Mesothelial cell of epicardium (in vitro differentiated cells): Measurements from ENCODE around the gene SCN7A. TPM values are rescaled to one million over a fixed set of nuclear protein-coding genes. Genes with fewer than 3 reads are reported as not detected.
"Not testable (repeated sequence)": the region's sequence is repeated elsewhere in the genome, so short reads cannot be mapped to it uniquely, and the experiment has no call there.

ENCODE experiments used
- DNase-seq, 2 experiments: peaks; one replicate each; pipeline ENCODE4 v3.0.0; 2021; ENCODE audit warnings: low spot score in 2 of 2; ENCODE audit not compliant: unreplicated experiment in 2 of 2
- H3K27ac Mint-ChIP-seq: 2 replicates; pipeline ENCODE4 v1.8.0; 2021; ENCODE audit warnings: mixed read lengths
- H3K27me3 Mint-ChIP-seq: 2 replicates; pipeline ENCODE4 v1.8.0; 2021; ENCODE audit warnings: low read depth, mixed read lengths
- H3K36me3 Mint-ChIP-seq: 2 replicates; pipeline ENCODE4 v1.8.0; 2021; ENCODE audit warnings: mixed read lengths
- H3K4me1 Mint-ChIP-seq: 2 replicates; pipeline ENCODE4 v1.8.0; 2021; ENCODE audit warnings: mixed read lengths
- H3K4me3 Mint-ChIP-seq: 2 replicates; pipeline ENCODE4 v1.8.0; 2021; ENCODE audit warnings: mild to moderate bottlenecking, moderate library complexity, mixed read lengths
- H3K9me3 Mint-ChIP-seq: 2 replicates; pipeline ENCODE4 v1.8.0; 2021; ENCODE audit warnings: mixed read lengths
- total RNA-seq: library from RNA; stranded (reverse); gene quantifications from 3 replicates; pipeline ENCODE4 v1.2.1, GENCODE V29; 2021
- TF ChIP-seq, protein P1 (sequence below): fragments of 200-600 bp; sonication (generic); IDR thresholded peaks from one replicate; pipeline ENCODE4 v1.5.0; 2021; ENCODE audit warnings: antibody characterized with exemption; ENCODE audit not compliant: unreplicated experiment

Gene SCN7A
- total RNA-seq, 1 donor from 2014 or later = 2.5 TPM

DNA sequence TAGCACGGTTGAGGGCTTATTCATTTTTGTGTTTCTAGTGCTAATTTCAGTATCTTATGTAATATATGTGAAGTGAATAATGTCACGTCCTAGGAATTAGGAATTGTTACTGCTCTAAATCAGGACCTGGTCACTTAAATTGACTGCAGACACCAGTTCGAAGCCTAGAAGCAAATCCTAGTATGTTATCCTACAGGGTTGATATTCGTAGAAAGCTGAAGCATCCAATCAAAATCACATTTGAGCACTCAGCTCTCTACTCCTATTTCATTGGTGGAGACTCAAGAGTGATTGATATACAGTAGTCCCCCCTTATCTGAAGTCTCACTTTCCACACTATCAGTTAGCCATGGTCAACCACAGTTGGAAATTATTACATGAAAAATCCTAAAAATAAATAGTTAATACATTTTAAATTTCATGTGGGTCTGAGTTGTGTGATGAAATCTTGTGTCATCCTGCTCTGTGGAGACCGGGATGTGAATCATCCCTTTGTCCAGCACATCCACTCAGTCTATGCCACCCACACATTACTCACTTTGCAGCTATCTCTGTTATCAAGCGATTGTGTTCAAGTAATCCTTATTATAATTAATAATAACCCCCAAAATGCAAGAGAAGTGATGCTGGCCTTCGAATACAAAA lies 83.1 kb downstream of the SCN7A start:
- Mint-ChIP-seq H3K9me3 (no peaks in the 10 kb centered on the region), H3K4me1 (peaks cover 7% of the 10 kb centered on the region), H3K36me3 (no peaks in the 10 kb centered on the region), H3K4me3 (no peak overlapping the region), H3K27ac (no peak overlapping the region), H3K27me3 (peaks cover 11% of the 10 kb centered on the region)
- TF ChIP-seq, protein P1, sequence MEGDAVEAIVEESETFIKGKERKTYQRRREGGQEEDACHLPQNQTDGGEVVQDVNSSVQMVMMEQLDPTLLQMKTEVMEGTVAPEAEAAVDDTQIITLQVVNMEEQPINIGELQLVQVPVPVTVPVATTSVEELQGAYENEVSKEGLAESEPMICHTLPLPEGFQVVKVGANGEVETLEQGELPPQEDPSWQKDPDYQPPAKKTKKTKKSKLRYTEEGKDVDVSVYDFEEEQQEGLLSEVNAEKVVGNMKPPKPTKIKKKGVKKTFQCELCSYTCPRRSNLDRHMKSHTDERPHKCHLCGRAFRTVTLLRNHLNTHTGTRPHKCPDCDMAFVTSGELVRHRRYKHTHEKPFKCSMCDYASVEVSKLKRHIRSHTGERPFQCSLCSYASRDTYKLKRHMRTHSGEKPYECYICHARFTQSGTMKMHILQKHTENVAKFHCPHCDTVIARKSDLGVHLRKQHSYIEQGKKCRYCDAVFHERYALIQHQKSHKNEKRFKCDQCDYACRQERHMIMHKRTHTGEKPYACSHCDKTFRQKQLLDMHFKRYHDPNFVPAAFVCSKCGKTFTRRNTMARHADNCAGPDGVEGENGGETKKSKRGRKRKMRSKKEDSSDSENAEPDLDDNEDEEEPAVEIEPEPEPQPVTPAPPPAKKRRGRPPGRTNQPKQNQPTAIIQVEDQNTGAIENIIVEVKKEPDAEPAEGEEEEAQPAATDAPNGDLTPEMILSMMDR = no peak
- no peak for DNase-seq

DNA sequence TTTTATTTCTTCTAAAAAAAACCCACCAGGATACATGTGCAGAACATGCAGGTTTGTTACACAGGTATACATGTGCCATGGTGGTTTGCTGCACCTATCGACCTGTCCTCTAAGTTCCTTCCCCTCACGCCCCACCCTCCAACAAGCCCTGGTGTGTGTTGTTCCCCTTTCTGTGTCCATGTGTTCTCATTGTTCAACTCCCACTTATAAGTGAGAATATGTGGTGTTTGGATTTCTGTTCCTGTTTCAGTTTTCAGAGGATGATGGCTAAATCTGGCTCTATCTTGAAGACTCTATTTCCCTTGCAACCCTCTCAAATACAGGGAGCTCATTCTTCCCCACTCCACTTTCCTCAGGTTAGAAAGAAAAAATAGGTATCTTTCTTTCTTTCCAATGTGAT lies 86.3 kb downstream of the SCN7A start:
- not testable (repeated sequence) for DNase-seq, H3K4me3 Mint-ChIP-seq, H3K36me3 Mint-ChIP-seq

DNA sequence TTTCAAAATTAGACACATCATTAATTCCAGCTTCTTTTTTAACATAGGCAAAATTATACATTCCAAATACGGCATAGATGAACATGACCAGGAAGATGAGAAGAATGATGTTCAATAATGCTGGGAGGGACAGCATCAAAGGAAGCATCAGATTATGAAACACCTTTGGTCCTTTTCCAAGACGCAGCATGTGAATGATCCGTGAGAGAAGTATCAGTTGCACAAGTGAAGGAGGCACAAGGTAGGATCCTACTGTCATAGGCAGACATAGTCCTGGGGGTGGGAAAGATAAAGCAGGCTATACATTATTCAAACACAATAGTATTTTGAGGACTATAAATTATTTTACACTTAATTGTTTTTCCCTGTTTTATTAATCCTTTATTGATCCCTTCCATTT lies 87.7 kb downstream of the SCN7A start:
- H3K27ac Mint-ChIP-seq = no peak overlapping the region
- no peaks in the 10 kb centered on the region for H3K36me3 Mint-ChIP-seq
- TF ChIP-seq, protein P1 = no peak
- peaks cover 24% of the 10 kb centered on the region for H3K27me3 Mint-ChIP-seq
- H3K4me3 Mint-ChIP-seq = no peak overlapping the region
- H3K9me3 Mint-ChIP-seq = no peaks in the 10 kb centered on the region
- no peak for DNase-seq
- H3K4me1 Mint-ChIP-seq = peaks cover 5% of the 10 kb centered on the region

More for the DNA sequence above, 86.3 kb downstream of the SCN7A start:
- H3K9me3 Mint-ChIP-seq, H3K27ac Mint-ChIP-seq: not testable (repeated sequence)
- H3K27me3 Mint-ChIP-seq = peaks cover 14% of the 10 kb centered on the region
- H3K4me1 Mint-ChIP-seq = peaks cover 11% of the 10 kb centered on the region

DNA sequence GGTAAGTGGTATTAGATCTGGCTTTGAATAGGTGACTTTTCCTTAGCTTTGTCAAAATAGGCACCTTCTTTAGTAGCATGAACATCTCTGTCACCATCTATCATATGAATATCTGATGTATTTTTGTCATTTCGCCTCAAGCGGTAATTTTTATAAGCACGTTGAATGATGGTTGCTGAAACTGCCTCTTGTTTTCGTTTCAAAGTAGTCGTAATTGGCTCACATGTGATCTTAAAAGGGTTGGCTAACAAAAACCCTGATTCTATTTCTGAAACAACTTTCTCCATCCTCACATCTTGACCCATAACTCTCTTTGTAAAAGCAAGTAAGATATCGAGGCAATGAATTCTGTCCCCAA lies 88.5 kb downstream of the SCN7A start:
- no peaks in the 10 kb centered on the region for H3K36me3 Mint-ChIP-seq
- peaks cover under 1% of the 10 kb centered on the region for H3K9me3 Mint-ChIP-seq
- TF ChIP-seq, protein P1 = no peak
- no peak overlapping the region for H3K4me3 Mint-ChIP-seq
- H3K27me3 Mint-ChIP-seq = peaks cover 25% of the 10 kb centered on the region
- no peak overlapping the region for H3K27ac Mint-ChIP-seq
- peaks cover 4% of the 10 kb centered on the region for H3K4me1 Mint-ChIP-seq
- no peak for DNase-seq

DNA sequence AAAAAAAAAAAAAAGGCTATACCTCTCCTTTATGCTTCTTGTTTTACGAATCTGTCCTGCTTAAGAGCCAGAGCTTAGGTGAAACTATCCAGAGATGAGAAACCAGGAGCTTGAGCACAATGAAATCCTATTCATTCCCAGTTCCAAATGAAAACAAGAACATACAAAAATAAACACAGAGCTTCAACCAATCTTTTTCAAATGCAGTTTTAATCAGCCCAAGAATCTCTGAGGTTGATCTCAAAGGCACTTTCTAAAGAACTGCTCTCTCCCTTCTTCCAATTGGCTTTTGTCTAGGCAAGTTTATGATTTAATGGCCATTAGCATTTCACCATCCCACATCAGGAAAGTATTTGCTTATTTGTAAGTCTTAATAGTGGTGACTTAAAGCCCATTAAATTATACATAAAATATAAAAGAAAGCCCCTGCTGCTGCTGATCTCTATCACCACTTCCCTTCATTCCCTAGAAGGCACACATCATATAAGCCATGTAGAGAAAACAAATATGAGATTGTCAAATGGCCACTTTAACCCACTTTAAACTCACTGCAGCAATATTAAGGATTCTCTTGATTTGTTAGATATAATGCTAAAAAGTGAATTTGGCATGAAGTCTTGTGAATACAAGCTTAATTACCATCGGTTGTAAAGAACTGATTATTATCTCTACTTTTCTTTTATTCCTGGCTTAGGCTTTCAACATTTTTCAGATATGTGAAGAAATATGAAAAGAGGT lies 89.0 kb downstream of the SCN7A start:
- Mint-ChIP-seq H3K36me3 (no peaks in the 10 kb centered on the region), H3K9me3 (peaks cover 4% of the 10 kb centered on the region), H3K27ac (no peak overlapping the region), H3K27me3 (peaks cover 27% of the 10 kb centered on the region), H3K4me1 (peaks cover 4% of the 10 kb centered on the region), H3K4me3 (no peak overlapping the region)
- TF ChIP-seq, protein P1 = no peak
- DNase-seq = no peak

DNA sequence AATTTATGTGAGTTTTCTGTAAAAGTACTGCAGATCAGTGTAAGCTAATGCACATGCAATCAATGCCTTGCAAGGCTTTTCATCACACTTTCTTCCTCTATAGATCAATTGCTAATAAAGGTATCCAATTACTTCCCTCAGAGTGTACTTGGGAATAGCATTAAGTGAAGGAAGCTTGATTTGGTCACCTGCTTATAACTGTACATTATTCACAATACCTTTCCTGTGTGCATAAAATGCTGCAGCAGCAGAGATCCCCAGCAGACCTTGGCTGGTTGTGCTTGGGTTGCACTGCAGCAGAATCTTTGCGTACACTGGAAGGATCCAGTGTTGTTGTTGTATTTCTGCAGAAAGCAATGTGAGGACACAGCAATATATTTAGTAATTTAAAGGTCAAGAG lies 99.8 kb downstream of the SCN7A start:
- no peaks in the 10 kb centered on the region for H3K9me3 Mint-ChIP-seq
- no peak overlapping the region for H3K4me3 Mint-ChIP-seq
- H3K4me1 Mint-ChIP-seq = no peaks in the 10 kb centered on the region

More for the DNA sequence above, 99.8 kb downstream of the SCN7A start:
- peaks cover 3% of the 10 kb centered on the region for H3K27me3 Mint-ChIP-seq
- no peak overlapping the region for H3K27ac Mint-ChIP-seq
- no peaks in the 10 kb centered on the region for H3K36me3 Mint-ChIP-seq
- DNase-seq = no peak
- TF ChIP-seq, protein P1 = no peak
